H1 (cell line): ENCODE measurements around the gene WEE1. TPM values are rescaled to one million over a fixed set of nuclear protein-coding genes. Genes with fewer than 3 reads are reported as not detected.

Source experiments
- CTCF ChIA-PET: fragments of 300-600 bp; sonication (Branson Sonifier 250); formaldehyde crosslinking; loops from one replicate; lab custom pipeline; 2021; ENCODE audit not compliant: partially characterized antibody; lab: Charles Lee
- POLR2A ChIA-PET: fragments of 300-600 bp; sonication (Branson Sonifier 250); formaldehyde crosslinking; loops from one replicate; lab custom pipeline; 2021; ENCODE audit warnings: inconsistent platforms; ENCODE audit not compliant: partially characterized antibody; lab: Charles Lee
- DNase-seq, 2 experiments: peaks; one replicate each; pipeline versions ENCODE4 v3.0.0 to v3.0.0-alpha.2; 2010 to 2022; ENCODE audit warnings: low spot score in 2 of 2, low read depth in 1 of 2, mixed read lengths in 1 of 2
- FAIRE-seq: peaks from 2 replicates; lab custom pipeline; 2011; peaks lifted over from hg19 to GRCh38; lab: Jason Lieb, UNC
- H2AFZ ChIP-seq: 2 replicates; pipeline ENCODE4 v1.8.1; 2012; ENCODE audit warnings: low read length, inconsistent platforms
- H2AK5ac ChIP-seq: 2 replicates; pipeline ENCODE4 v1.6.1; 2013; ENCODE audit warnings: low read depth, low read length
- H2BK120ac ChIP-seq: replicated peaks from 2 replicates; pipeline ENCODE3; 2013; ENCODE audit warnings: low read depth, low read length, inconsistent platforms
- H2BK12ac ChIP-seq: 2 replicates; pipeline ENCODE4 v1.6.1; 2013; ENCODE audit warnings: low read depth, low read length
- H2BK15ac ChIP-seq: 2 replicates; pipeline ENCODE4 v1.6.1; 2013; ENCODE audit warnings: low read length
- H2BK20ac ChIP-seq: 2 replicates; pipeline ENCODE4 v1.6.1; 2013; ENCODE audit warnings: low read length
- H2BK5ac ChIP-seq: 2 replicates; pipeline ENCODE4 v1.6.1; 2013; ENCODE audit warnings: low read depth, low read length
- H3K14ac ChIP-seq: 2 replicates; pipeline ENCODE4 v1.6.1; 2013; ENCODE audit warnings: inconsistent platforms; ENCODE audit not compliant: insufficient read length
- H3K18ac ChIP-seq: 2 replicates; pipeline ENCODE4 v1.6.1; 2013; ENCODE audit warnings: low read length; ENCODE audit errors: extremely low read depth
- H3K23ac ChIP-seq: 2 replicates; pipeline ENCODE4 v1.6.1; 2013; ENCODE audit warnings: inconsistent platforms; ENCODE audit not compliant: insufficient read length
- H3K23me2 ChIP-seq: 2 replicates; pipeline ENCODE4 v1.6.1; 2013; ENCODE audit warnings: low read depth, low read length
- H3K27ac ChIP-seq: 2 replicates; pipeline ENCODE4 v1.6.1; 2011; ENCODE audit warnings: low read depth, low read length, inconsistent platforms
- H3K27me3 ChIP-seq, 4 experiments: replicated peaks in 1 of 4; 1 replicate in 1 of 4; 2 replicates in 3 of 4; pipeline versions ENCODE4 v1.6.1 to v1.8.1; 2011 to 2013; ENCODE audit warnings: low read length in 3 of 4, mild to moderate bottlenecking in 3 of 4, inconsistent platforms in 2 of 4, mixed read lengths in 2 of 4, moderate library complexity in 1 of 4; ENCODE audit not compliant: control insufficient read depth in 3 of 4, insufficient read depth in 3 of 4; ENCODE audit errors: extremely low read depth in 1 of 4
- H3K36me3 ChIP-seq, 4 experiments: 2 replicates each; pipeline versions ENCODE4 v1.6.1 to v1.8.1; 2011 to 2013; ENCODE audit warnings: mild to moderate bottlenecking in 4 of 4, low read length in 3 of 4, moderate library complexity in 2 of 4, control low read depth in 1 of 4, inconsistent platforms in 1 of 4; ENCODE audit not compliant: insufficient read depth in 4 of 4, control insufficient read depth in 2 of 4
- H3K4ac ChIP-seq: replicated peaks from 2 replicates; pipeline ENCODE3; 2013; ENCODE audit warnings: low read length, low read depth, mixed read lengths, inconsistent platforms; ENCODE audit not compliant: insufficient read length
- H3K4me1 ChIP-seq, 4 experiments: replicated peaks in 1 of 4; 1 replicate in 1 of 4; 2 replicates in 3 of 4; pipeline versions ENCODE4 v1.6.1 to v1.8.1; 2011 to 2013; ENCODE audit warnings: low read length in 3 of 4, inconsistent platforms in 2 of 4, mixed read lengths in 1 of 4; ENCODE audit not compliant: insufficient read depth in 4 of 4, control insufficient read depth in 3 of 4
- H3K4me2 ChIP-seq, 2 experiments: 2 replicates each; pipeline versions ENCODE4 v1.6.1 to v1.8.1; 2011 to 2013; ENCODE audit warnings: low read depth in 2 of 2, low read length in 2 of 2, control low read depth in 1 of 2, inconsistent platforms in 1 of 2, mild to moderate bottlenecking in 1 of 2; ENCODE audit not compliant: insufficient read depth in 1 of 2
- H3K4me3 ChIP-seq, 4 experiments: fragments of 200-600, 300-600 bp in 1 of 4; sonication (generic), shearing (Covaris generic), sonication (Bioruptor Twin) in 1 of 4; 2 replicates each; pipeline versions ENCODE4 v1.5.1 to v1.8.1; 2011 to 2016; ENCODE audit warnings: low read length in 4 of 4, low read depth in 3 of 4, control low read depth in 2 of 4, inconsistent platforms in 2 of 4, mild to moderate bottlenecking in 2 of 4, mixed read lengths in 1 of 4, moderate library complexity in 1 of 4; ENCODE audit not compliant: insufficient read depth in 2 of 4; ENCODE audit errors: extremely low read depth in 1 of 4
- H3K56ac ChIP-seq: replicated peaks from 2 replicates; pipeline ENCODE3; 2013; ENCODE audit warnings: low read depth, mild to moderate bottlenecking, mixed read lengths, low read length, inconsistent platforms; ENCODE audit not compliant: insufficient read length
- H3K79me1 ChIP-seq: 2 replicates; pipeline ENCODE4 v1.6.1; 2013; ENCODE audit warnings: low read depth, low read length, control low read depth
- H3K79me2 ChIP-seq, 2 experiments: 2 replicates each; pipeline versions ENCODE4 v1.6.1 to v1.8.1; 2012 to 2013; ENCODE audit warnings: low read length in 2 of 2, mild to moderate bottlenecking in 2 of 2, inconsistent platforms in 1 of 2; ENCODE audit not compliant: insufficient read depth in 2 of 2, control insufficient read depth in 1 of 2
- H3K9ac ChIP-seq, 4 experiments: replicated peaks in 1 of 4; 1 replicate in 1 of 4; 2 replicates in 3 of 4; pipeline versions ENCODE4 v1.6.1 to v1.8.1; 2011 to 2013; ENCODE audit warnings: low read depth in 3 of 4, low read length in 3 of 4, control low read depth in 2 of 4, mild to moderate bottlenecking in 2 of 4, moderate library complexity in 2 of 4, inconsistent platforms in 1 of 4; ENCODE audit errors: extremely low read depth in 1 of 4
- H3K9me3 ChIP-seq, 2 experiments: 2 replicates each; pipeline versions ENCODE4 v1.6.1 to v1.8.1; 2012 to 2013; ENCODE audit warnings: mild to moderate bottlenecking in 2 of 2, moderate library complexity in 2 of 2, control low read depth in 1 of 2, inconsistent platforms in 1 of 2, low read depth in 1 of 2, low read length in 1 of 2, mixed read lengths in 1 of 2; ENCODE audit not compliant: insufficient read depth in 2 of 2
- H4K20me1 ChIP-seq, 2 experiments: replicated peaks in 1 of 2; 2 replicates each; pipeline versions ENCODE3 to v1.8.1; 2011 to 2013; ENCODE audit warnings: inconsistent platforms in 2 of 2, low read length in 2 of 2, mild to moderate bottlenecking in 1 of 2; ENCODE audit not compliant: insufficient read depth in 2 of 2, control insufficient read depth in 1 of 2
- H4K5ac ChIP-seq: 2 replicates; pipeline ENCODE4 v1.6.1; 2013; ENCODE audit warnings: low read length, low read depth, mixed read lengths, inconsistent platforms; ENCODE audit not compliant: insufficient read length
- H4K8ac ChIP-seq: 2 replicates; pipeline ENCODE4 v1.8.0; 2013; ENCODE audit warnings: mild to moderate bottlenecking, moderate library complexity, low read length, inconsistent platforms; ENCODE audit not compliant: insufficient read depth; ENCODE audit errors: extremely low read depth
- H4K91ac ChIP-seq: replicated peaks from 2 replicates; pipeline ENCODE3; 2013; ENCODE audit warnings: low read length, mixed read lengths, inconsistent platforms; ENCODE audit not compliant: insufficient read length
- EGR1 ChIP-seq: IDR thresholded peaks from 2 replicates; pipeline ENCODE4 v1.6.1; 2011; ENCODE audit warnings: low read depth, low read length, borderline replicate concordance
- HDAC6 ChIP-seq: IDR thresholded peaks from one replicate; pipeline ENCODE4 v1.7.1; 2012; ENCODE audit warnings: low read depth, mild to moderate bottlenecking, inconsistent platforms, low read length, moderate library complexity
- POU5F1 ChIP-seq: IDR thresholded peaks from 2 replicates; pipeline ENCODE4 v1.6.1; 2011; ENCODE audit warnings: low read depth, mild to moderate bottlenecking, low read length, moderate library complexity
- WGBS, 2 experiments: shearing (Covaris generic) in 1 of 2; methylation state at CpG; one replicate each; pipeline versions ENCODE4 v1.1.6 to v1.1.7; 2013 to 2015; ENCODE audit warnings: low lambda C conversion rate in 2 of 2, mixed read lengths in 2 of 2, inconsistent platforms in 1 of 2, low coverage in 1 of 2, missing lambda C conversion rate in 1 of 2; ENCODE audit not compliant: insufficient replicate concordance in 2 of 2, insufficient coverage in 1 of 2, insufficient read length in 1 of 2; ENCODE audit errors: extremely low coverage in 1 of 2, missing lambda C conversion rate in 1 of 2; 5-methylcytosine and 5-hydroxymethylcytosine counted together
- polyA plus RNA-seq, 7 experiments: library from polyadenylated mRNA; depleted of rRNA in 3 of 7; stranded (reverse) in 5 of 7; unstranded in 2 of 7; fragments of >200 nt in 5 of 7; fragments of 200-250 nt in 2 of 7; gene quantifications; 1 replicate in 5 of 7; 2 replicates in 1 of 7; 4 replicates in 1 of 7; pipeline versions ENCODE4 v1.2.1 to v1.2.3, GENCODE V29; 2011 to 2013; ENCODE audit warnings: missing spikeins in 2 of 7, mixed read lengths in 2 of 7
- total RNA-seq: library from RNA; stranded (reverse); fragmentation: NEBNext Ultra II Directional; extraction: Animal tissue kit (Norgen Biotek cat#: 25700); gene quantifications from 2 replicates; pipeline ENCODE4 v1.2.1, GENCODE V29; 2021

Gene WEE1
- total and polyA plus RNA-seq, 2 of the 8 experiments (the other 6 are each of a cell fraction or from before 2014, with no cell fraction given) = 40.8 to 120 TPM

DNA sequence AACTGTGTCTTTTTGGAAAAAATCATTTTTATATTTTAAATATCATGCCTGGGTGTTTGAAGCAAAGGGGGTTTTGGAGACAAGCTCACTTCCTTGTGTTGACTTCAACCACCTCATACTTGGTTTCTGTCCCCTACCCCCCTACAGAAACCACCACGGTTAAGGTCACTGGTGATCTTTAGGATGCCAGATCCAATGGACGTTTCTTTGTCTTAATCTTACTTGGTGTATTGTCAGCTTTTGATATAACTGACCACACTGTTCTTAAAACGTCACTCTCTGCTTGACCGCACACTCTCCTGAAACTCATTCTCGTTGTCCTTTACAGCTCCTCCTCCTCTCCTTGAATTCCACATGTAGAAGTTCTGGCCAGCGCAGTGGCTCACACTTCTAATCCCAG, 55.6 kb downstream of the WEE1 start:
- 0 out of 2 replicates have a peak overlapping the region, but pooled peaks have one; percentile 3 for H3K18ac ChIP-seq
- H3K4me3 ChIP-seq = no peak overlapping the region
- peak overlapping the region; percentile 44 for H4K91ac ChIP-seq
- no peaks in the 10 kb centered on the region for H3K27me3 ChIP-seq
- no peak overlapping the region for H3K9ac ChIP-seq
- no peak overlapping the region for H2AFZ ChIP-seq
- peaks cover 4 to 26% (median 18%) of the 10 kb centered on the region in 4 experiments for H3K4me1 ChIP-seq
- FAIRE-seq (no peak), DNase-seq (no peak)
- no peaks in the 10 kb centered on the region for H3K79me2 ChIP-seq
- no peak overlapping the region for H4K8ac ChIP-seq
- no peak overlapping the region for H3K4me2 ChIP-seq
- H3K4ac ChIP-seq = no peak overlapping the region
- H2BK15ac ChIP-seq = no peak overlapping the region
- H3K14ac ChIP-seq = no peak overlapping the region
- H4K5ac ChIP-seq = no peak overlapping the region
- no peaks in the 10 kb centered on the region for H3K36me3 ChIP-seq
- WGBS, 2 experiments = 92% methylated on average over 6 of the region's 6 CpGs; no CpG with 5 or more reads in 1 of the 2 experiments
- H2AK5ac ChIP-seq = 0 out of 2 replicates have a peak overlapping the region, but pooled peaks have one; percentile 83
- no peaks in the 10 kb centered on the region for H3K79me1 ChIP-seq
- H2BK120ac ChIP-seq = peak overlapping the region; percentile 79
- H2BK20ac ChIP-seq = 0 out of 2 replicates have a peak overlapping the region, but pooled peaks have one; percentile 87
- H3K9me3 ChIP-seq = no peaks in the 10 kb centered on the region
- POLR2A ChIA-PET = interaction anchor here (0.8 to 1.8 kb wide), 5 partner anchors 10 to 55 kb away, joined by 3 to 10 read pairs (median 4); partner anchors contain the start of genes SWAP70 and WEE1
- H3K27ac ChIP-seq = no peak overlapping the region
- CTCF ChIA-PET = interaction anchor here (0.8 to 1.5 kb wide), 7 partner anchors 9 to 119 kb away, joined by 3 to 6 read pairs (median 4); no protein-coding TSS in a partner anchor
- peak overlapping the region; percentile 12; the same call in 1 of the 2 replicates for H2BK12ac ChIP-seq
- H3K56ac ChIP-seq = no peak overlapping the region
- H4K20me1 ChIP-seq = no peaks in the 10 kb centered on the region
- H2BK5ac ChIP-seq = no peak overlapping the region
- H3K23me2 ChIP-seq = no peaks in the 10 kb centered on the region; the same call in 1 of the 2 replicates
- no peak for TF ChIP-seq EGR1
- TF ChIP-seq HDAC6 = no peak
- TF ChIP-seq POU5F1 = no peak
- TF ChIP-seq, all 59 proteins: peak for 0
- no peak overlapping the region for H3K23ac ChIP-seq
